Skeletal muscle satellite cell (primary cell): ENCODE data around the gene SYNGAP1. TPM values are rescaled to one million over a fixed set of nuclear protein-coding genes. Genes with fewer than 3 reads are reported as not detected.
A peak's percentile ranks its signal among the peaks of the same experiment; 100 is the strongest.
"Not testable (repeated sequence)": the region's sequence is repeated elsewhere in the genome, so short reads cannot be mapped to it uniquely, and the experiment has no call there.

Experiments used
- H3K27me3 ChIP-seq: 2 replicates; pipeline ENCODE4 v1.7.0; 2013; ENCODE audit warnings: low read length; ENCODE audit not compliant: control insufficient read depth, insufficient read depth
- H3K36me3 ChIP-seq: 2 replicates; pipeline ENCODE4 v1.7.0; 2013; ENCODE audit warnings: mild to moderate bottlenecking, control low read depth, low read length; ENCODE audit not compliant: insufficient read depth
- H3K4me1 ChIP-seq: 2 replicates; pipeline ENCODE4 v1.7.0; 2013; ENCODE audit warnings: low read length; ENCODE audit not compliant: control insufficient read depth, insufficient read depth
- H3K4me2 ChIP-seq: 2 replicates; pipeline ENCODE4 v1.7.0; 2013; ENCODE audit warnings: mild to moderate bottlenecking, low read length
- H3K4me3 ChIP-seq: 2 replicates; pipeline ENCODE4 v1.7.0; 2013; ENCODE audit warnings: low read length
- H3K9ac ChIP-seq: 2 replicates; pipeline ENCODE4 v1.7.0; 2013; ENCODE audit warnings: mild to moderate bottlenecking, low read depth, low read length, moderate library complexity
- H3K9me3 ChIP-seq: replicated peaks from 2 replicates; pipeline ENCODE4 v1.7.0; 2013; ENCODE audit warnings: mild to moderate bottlenecking, control low read depth, low read length
- total RNA-seq: library from RNA; depleted of rRNA; stranded (reverse); fragments of >200 nt; gene quantifications from 2 replicates; pipeline ENCODE4 v1.2.3, GENCODE V29; 2012; rRNA removed

Gene SYNGAP1
- total RNA-seq, result 4.2 and 5.1 TPM in 2 replicates

DNA sequence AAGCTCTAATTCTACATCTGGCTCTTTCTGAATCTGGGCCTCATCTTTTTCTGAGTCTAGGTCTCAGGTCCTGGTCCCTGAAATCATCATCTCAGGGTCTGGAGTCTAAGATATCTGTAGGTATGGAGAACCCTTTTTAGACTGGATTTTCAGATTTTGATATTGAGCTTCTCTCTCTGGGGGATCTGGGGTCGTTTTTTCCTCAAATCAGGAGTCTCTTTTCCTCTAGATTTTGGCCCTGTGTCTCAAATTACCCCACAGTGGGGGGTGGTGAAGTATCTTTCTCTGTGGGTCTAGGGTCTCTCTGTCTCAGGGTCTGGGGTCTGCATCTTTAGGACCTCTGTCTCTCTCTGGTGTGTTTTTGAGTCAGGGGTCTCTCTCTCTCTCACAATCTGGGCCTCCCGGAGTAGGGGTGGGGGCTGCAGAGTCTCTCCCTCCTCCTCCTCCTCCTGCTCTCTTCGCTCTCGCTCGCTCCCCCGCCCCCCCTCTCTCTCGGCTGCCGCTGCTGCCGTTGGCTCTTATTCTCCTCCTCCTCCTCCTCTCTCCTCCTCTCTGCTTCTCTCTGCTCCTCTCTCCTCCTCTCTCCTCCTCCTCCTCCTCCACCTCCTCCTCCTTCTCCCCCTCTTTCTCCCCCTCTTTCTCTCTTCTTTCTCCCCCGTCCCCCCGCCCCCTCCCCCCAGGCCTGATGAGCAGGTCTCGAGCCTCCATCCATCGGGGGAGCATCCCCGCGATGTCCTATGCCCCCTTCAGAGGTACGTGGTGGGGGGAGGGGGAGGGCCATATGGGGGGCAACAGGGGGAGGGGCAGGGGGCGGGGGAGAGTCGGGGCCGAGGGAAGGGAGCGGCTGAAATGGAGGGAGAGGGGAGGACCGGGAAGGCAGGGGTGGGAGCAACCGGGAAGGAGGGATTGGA lies at the start of gene SYNGAP1:
Gene SYNGAP1 (plus strand): TSS at position 486 of the 911 bp plus-strand sequence. CDS start 200 bp downstream, at position 686.
- Histone ChIP-seq H3K4me2 (peak within 1 kb of the TSS; percentile 95), H3K9me3 (no peaks in the 10 kb centered on the region), H3K27me3 (no peaks in the 10 kb centered on the region), H3K9ac (peak within 1 kb of the TSS; percentile 78), H3K36me3 (peaks cover 16% of the 10 kb centered on the region), H3K4me1 (peaks cover 31% of the 10 kb centered on the region), H3K4me3 (peak within 1 kb of the TSS; percentile 39)

DNA sequence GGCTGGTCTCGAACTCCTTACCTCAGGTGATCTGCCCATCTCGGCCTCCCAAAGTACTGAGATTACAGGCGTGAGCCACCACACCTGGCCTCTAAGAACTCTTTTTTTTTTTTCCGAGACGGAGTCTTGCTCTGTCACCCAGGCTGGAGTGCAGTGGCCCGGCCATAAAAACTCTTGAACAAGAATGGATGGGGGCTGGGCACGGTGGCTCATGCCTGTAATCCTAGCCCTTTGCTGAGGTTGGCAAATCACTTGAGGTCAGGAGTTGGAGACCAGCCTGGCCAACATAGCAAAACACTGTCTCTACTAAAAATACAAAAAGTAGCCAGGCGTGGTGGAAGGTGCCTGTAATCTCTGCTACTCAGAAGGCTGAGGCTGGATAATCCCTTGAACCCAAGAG lies 48.0 kb upstream of the SYNGAP1 start:
- H3K4me1 ChIP-seq, result peaks cover 21% of the 10 kb centered on the region
- not testable (repeated sequence) for H3K9ac ChIP-seq, H3K4me3 ChIP-seq, H3K36me3 ChIP-seq, H3K9me3 ChIP-seq, H3K4me2 ChIP-seq, H3K27me3 ChIP-seq

DNA sequence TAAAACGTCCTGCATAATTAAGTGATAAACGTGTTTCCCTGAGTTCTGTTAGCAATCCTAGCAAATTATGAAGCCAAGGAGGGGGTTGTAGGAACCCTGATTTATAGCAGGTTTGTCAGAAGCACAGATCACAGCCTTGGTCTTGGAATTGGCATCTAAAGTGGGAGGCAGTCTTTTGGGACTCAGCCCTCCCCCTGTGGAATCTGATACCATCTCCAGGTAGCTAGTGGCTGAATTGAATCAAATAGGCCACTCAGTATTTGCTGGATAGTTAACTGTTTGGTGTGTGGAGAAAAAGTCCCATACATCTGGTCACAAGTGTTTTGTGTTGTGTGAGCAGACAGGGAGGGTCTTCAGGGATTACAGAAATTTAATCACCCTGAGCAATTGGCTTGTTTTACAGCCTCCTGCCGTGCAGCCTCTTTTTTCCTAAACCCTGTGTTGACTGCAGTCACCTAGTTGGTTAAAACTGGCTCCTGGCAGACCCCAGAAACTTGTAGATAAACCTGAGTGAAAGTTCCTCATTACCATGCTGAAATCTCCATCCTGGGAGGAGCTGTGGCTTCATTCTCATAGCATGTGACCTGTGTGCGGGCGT lies 47.2 kb upstream of the SYNGAP1 start:
- no peak overlapping the region for H3K4me3 ChIP-seq
- no peak overlapping the region for H3K9ac ChIP-seq
- H3K36me3 ChIP-seq, result no peaks in the 10 kb centered on the region
- H3K27me3 ChIP-seq, result no peaks in the 10 kb centered on the region
- H3K9me3 ChIP-seq, result no peaks in the 10 kb centered on the region
- peaks cover 21% of the 10 kb centered on the region for H3K4me1 ChIP-seq
- no peak overlapping the region for H3K4me2 ChIP-seq

DNA sequence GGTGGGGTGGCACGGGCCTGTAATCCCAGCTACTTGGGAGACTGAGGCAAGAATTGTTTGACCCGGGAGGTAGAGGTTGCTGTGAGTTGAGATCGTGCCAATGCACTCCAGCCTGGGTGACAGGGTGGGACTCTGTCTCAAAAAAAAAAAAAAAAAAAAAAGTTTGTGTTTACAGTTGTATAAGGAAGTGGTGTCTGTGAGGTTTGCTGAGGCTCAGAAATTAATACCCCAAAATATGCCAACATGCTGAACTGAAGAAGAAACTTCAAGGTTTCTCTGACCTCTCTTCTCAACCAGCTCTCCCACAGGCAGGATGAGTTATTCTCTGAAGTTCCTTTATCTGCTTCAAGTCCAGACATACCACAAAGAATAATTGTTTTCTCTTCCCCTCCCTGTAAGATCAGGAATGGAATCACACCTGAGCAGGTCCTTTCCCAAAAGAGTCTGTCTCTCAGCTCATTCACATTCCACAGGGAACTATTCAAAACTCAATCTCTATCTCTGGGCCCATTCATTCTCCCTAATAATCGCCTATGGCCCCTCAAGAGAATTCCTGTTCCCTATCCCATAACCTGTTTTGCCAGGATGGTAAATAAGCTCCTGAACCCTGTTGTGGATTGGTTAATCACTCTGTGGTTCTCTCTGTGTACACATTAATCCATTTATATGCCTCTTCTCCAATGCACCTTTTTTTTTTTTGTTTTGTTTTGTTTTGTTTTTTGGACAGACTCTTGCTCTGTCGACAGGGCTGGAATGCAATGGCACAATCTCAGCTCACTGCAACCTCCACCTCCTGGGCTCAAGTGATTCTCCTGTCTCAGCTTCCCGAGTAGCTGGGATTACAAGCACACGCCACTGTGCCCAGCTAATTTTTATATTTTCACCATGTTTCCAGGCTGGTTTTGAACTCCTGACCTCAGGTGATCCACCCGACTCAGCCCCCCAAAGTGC lies 45.6 kb upstream of the SYNGAP1 start:
- Histone ChIP-seq H3K4me2 (no peak overlapping the region), H3K27me3 (no peaks in the 10 kb centered on the region), H3K36me3 (no peaks in the 10 kb centered on the region), H3K4me1 (peaks cover 21% of the 10 kb centered on the region), H3K9me3 (no peaks in the 10 kb centered on the region), H3K4me3 (no peak overlapping the region), H3K9ac (no peak overlapping the region)

DNA sequence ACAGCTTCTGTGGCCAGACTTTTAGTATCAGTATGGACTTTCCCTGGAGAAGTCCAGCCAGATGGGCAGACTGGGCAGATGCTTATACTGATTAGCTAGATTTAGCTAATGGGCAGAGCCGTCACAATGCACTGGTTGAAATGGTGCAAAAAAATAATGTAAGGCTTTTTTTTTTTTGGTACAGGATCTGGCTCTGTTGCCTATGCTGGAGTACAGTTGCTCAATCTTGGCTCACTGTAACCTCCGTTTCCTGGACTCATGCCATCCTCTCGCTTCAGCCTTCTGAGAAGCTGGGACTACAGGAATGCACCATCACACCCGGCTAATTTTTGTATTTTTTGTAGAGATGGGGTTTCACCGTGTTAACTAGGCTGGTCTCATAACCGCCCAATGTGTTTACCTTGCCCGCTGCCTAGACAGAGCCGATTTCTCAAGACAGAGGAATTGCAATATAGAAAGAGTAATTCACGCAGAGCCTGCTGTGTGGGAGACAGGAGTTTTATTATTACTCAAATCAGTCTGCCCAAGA lies 44.7 kb upstream of the SYNGAP1 start:
- H3K27me3 ChIP-seq, result no peaks in the 10 kb centered on the region
- peak overlapping the region; percentile 21 for H3K9ac ChIP-seq
- peak overlapping the region; percentile 71 for H3K4me2 ChIP-seq
- H3K4me3 ChIP-seq, result no peak overlapping the region
- H3K36me3 ChIP-seq, result no peaks in the 10 kb centered on the region
- H3K9me3 ChIP-seq, result no peaks in the 10 kb centered on the region
- peaks cover 21% of the 10 kb centered on the region for H3K4me1 ChIP-seq

DNA sequence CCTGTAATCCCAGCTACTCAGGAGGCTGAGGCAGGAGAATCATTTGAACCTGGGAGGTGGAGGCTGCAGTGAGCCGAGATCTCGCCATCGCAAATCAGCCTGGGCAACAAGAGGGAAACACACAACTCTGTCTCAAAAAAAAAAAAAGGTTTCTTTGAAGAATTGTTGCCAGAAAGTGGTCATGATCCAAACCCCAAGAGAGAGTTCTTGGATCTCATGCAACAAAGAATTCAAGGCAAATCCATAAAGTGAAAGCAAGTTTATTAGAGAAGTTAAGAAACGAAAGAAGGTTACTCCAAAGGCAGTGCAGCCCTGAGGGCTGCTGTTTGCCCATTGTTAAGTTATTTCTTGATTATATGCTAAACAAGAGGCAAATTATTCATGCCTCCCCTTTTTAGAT lies 42.7 kb upstream of the SYNGAP1 start:
- Histone ChIP-seq H3K27me3 (peaks cover 5% of the 10 kb centered on the region), H3K4me2 (no peak overlapping the region), H3K36me3 (no peaks in the 10 kb centered on the region), H3K4me1 (peaks cover 21% of the 10 kb centered on the region), H3K9me3 (no peaks in the 10 kb centered on the region), H3K9ac (no peak overlapping the region), H3K4me3 (no peak overlapping the region)

DNA sequence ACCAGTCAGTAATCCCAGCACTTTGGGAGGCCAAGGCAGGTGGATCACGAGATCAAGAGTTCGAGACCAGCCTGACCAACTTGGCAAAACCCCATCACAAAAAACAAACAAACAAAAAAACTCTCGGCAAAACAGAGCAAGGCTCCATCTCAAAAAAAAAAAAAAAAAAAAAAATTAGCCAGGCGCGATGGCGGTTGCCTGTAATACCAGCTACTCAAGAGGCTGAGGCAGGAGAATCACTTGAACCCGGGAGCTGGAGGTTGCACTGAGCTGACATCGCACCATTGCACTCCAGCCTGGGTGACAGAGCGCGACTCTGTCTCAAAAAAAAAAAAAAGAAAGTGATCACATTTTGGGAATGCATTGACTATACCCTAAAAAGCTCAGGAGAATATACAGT lies 40.7 kb upstream of the SYNGAP1 start:
- not testable (repeated sequence) for H3K36me3 ChIP-seq, H3K9me3 ChIP-seq, H3K9ac ChIP-seq, H3K4me2 ChIP-seq, H3K27me3 ChIP-seq, H3K4me3 ChIP-seq
- peaks cover 19% of the 10 kb centered on the region for H3K4me1 ChIP-seq

DNA sequence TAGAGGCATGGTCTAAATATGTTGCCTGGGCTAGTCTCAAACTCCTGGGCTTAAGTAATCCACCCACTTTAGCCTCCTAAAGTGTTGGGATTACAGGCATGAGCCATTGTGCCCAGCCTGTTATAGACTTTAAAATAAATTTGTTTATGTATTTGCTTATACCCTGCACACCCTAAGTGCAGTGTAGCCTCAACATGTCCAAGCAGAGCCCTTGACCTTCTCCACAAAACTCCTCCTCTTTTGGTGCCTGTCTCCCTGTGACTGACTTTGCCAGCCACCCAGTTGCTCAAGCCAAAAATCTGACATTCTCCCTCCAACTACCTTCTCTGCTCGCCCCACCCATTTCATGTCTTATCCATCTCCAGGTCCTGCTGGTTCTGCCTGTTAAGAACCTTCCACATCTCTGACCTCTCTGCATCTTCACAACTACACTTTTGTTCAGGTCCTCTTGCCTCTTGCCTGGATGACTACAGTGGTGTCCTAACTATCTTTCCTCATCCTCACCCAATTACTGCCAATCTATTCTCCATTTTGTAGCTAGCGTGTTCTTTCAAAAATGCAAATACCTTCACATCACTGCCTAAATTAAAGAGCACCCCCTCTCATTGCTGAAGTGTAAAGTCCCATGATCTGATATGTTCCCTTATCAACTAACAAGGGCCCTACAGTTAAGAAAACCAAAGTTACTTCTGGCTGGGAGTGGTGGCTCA lies 39.4 kb upstream of the SYNGAP1 start:
- no peak overlapping the region for H3K4me3 ChIP-seq
- peaks cover 12% of the 10 kb centered on the region for H3K4me1 ChIP-seq
- peaks cover 10% of the 10 kb centered on the region for H3K27me3 ChIP-seq
- no peak overlapping the region for H3K9ac ChIP-seq
- no peaks in the 10 kb centered on the region for H3K36me3 ChIP-seq
- H3K4me2 ChIP-seq, result no peak overlapping the region
- no peaks in the 10 kb centered on the region for H3K9me3 ChIP-seq

DNA sequence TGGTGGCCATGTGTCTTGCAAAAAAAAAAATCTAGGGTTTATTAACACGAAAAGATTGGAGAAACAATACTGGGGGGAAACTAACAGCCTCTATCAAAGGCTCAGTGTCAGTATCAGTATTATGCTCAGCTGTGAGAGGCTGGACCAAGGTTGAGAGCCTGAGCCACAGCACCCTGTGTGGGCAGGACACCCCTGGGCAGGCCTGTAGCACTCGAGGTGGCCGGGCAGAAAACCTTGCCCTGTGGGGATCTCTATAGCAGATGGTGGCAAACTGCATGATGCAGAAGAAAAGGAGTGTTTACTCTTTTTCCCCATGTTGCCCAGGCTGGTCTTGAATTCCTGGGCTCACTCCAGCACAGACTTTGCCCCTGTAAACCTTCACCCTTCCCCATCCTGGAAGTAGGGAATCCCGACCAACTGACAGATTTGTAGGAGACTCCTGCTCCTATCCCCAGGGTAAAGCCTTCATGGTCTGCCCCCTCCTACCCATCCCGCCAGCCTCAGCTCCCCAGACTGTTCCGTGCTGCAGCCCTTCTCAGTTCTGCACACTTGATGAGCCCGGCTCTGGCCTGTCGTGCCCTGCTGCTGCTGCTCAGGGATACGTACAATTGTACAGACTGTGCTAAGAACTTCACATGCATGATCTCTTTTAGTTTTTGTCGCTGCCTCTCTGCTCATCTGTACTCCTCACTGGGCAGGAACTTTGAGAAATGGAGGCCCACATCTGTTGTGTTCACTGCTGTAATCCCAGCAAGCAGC lies 36.3 kb upstream of the SYNGAP1 start:
- H3K4me2 ChIP-seq, result no peak overlapping the region
- H3K36me3 ChIP-seq, result no peaks in the 10 kb centered on the region
- no peak overlapping the region for H3K4me3 ChIP-seq
- H3K9ac ChIP-seq, result no peak overlapping the region
- peaks cover 10% of the 10 kb centered on the region for H3K27me3 ChIP-seq
- no peaks in the 10 kb centered on the region for H3K9me3 ChIP-seq
- H3K4me1 ChIP-seq, result peaks cover 4% of the 10 kb centered on the region

DNA sequence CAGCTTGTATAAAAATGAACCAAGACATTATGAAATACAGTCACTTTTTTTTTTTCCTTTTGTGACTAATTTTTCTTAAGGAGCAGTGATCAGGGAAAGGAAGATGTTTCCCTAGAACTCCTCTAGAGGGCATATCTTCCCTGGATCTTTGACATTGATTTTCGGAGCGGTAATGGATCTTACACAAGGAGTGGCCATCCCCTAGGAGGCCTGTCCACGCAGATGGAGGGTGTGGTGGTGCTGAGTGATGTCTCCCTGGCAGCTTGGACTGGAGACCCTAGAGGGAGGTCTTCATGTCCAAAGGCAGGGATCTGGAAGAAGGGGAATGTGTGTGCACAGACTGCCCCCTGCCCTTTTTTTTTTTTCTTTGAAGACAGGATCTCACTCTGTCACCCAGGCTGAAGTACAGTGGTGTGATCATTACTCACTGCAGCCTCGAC lies 35.3 kb upstream of the SYNGAP1 start:
- Histone ChIP-seq H3K27me3 (peaks cover 10% of the 10 kb centered on the region), H3K4me2 (no peak overlapping the region), H3K4me1 (peaks cover 4% of the 10 kb centered on the region), H3K9ac (no peak overlapping the region), H3K9me3 (no peaks in the 10 kb centered on the region), H3K36me3 (no peaks in the 10 kb centered on the region), H3K4me3 (no peak overlapping the region)
